Dermis microvascular lymphatic vessel endothelial cell (primary cell): ENCODE measurements around the gene STEAP1. TPM values are rescaled to one million over a fixed set of nuclear protein-coding genes. Genes with fewer than 3 reads are reported as not detected.
"Not testable (repeated sequence)": the region's sequence is repeated elsewhere in the genome, so short reads cannot be mapped to it uniquely, and the experiment has no call there.

ENCODE experiments used
- DNase-seq, 2 donors: peaks; one replicate each; pipeline versions ENCODE4 v3.0.0 to v3.0.0-alpha.2; 2010; ENCODE audit warnings: low read depth in 2 of 2
- total RNA-seq: library from RNA; depleted of rRNA; stranded (reverse); fragments of >200 nt; gene quantifications from 2 replicates; pipeline ENCODE4 v1.2.1, GENCODE V29; 2014

STEAP1 gene
- total RNA-seq, 1 donor from 2014 or later, result 9.4 TPM

GRCh38 chr7:90173127-90173844, 19.0 kb downstream of the STEAP1 start:
- DNase-seq, result peak in 1 of 2 donors; percentile 5

- DNase-seq, result no peak
These were observed 21.4 kb downstream of the STEAP1 start for GRCh38 chr7:90175667-90176066.

- no peak for DNase-seq
These were observed 21.9 kb downstream of the STEAP1 start for GRCh38 chr7:90176195-90176594.

- DNase-seq, result no peak
These were observed 23.9 kb downstream of the STEAP1 start for GRCh38 chr7:90178166-90178565.

GRCh38 chr7:90178679-90179278, 24.5 kb downstream of the STEAP1 start:
- peak; percentile 53 to 90 for DNase-seq

- peak in 1 of 2 donors; percentile 63 for DNase-seq
These were observed 25.8 kb downstream of the STEAP1 start for GRCh38 chr7:90180011-90180585.

GRCh38 chr7:90180649-90181048, 26.4 kb downstream of the STEAP1 start:
- DNase-seq, result peak in 1 of 2 donors; percentile 21

GRCh38 chr7:90181485-90181884, 27.2 kb downstream of the STEAP1 start:
- DNase-seq, result no peak

GRCh38 chr7:90186290-90186689, 32.0 kb downstream of the STEAP1 start:
- not testable (repeated sequence) for DNase-seq

- DNase-seq, result no peak
These were observed 33.3 kb downstream of the STEAP1 start for GRCh38 chr7:90187507-90188050.

- DNase-seq, result no peak
These were observed 34.0 kb downstream of the STEAP1 start for GRCh38 chr7:90188281-90188680.

GRCh38 chr7:90190995-90191394, 36.7 kb downstream of the STEAP1 start:
- no peak for DNase-seq

GRCh38 chr7:90191648-90192047, 37.4 kb downstream of the STEAP1 start:
- no peak for DNase-seq

GRCh38 chr7:90192876-90193750, 38.8 kb downstream of the STEAP1 start:
- peak in 1 of 2 donors; percentile 7 for DNase-seq

- DNase-seq, result no peak
These were observed 40.9 kb downstream of the STEAP1 start for GRCh38 chr7:90194911-90195809.

GRCh38 chr7:90201500-90202195, 47.4 kb downstream of the STEAP1 start:
- DNase-seq, result no peak

- no peak for DNase-seq
These were observed 53.7 kb downstream of the STEAP1 start for GRCh38 chr7:90207956-90208355.

- no peak for DNase-seq
These were observed 55.5 kb downstream of the STEAP1 start for GRCh38 chr7:90209776-90210175.

- DNase-seq, result no peak
These were observed 56.2 kb downstream of the STEAP1 start for GRCh38 chr7:90210475-90210874.

GRCh38 chr7:90210981-90211380, 56.7 kb downstream of the STEAP1 start:
- DNase-seq, result peak in 1 of 2 donors; percentile 23
